Mucosa of descending colon (tissue), 3 donors: ENCODE data around the gene REEP3. TPM values are rescaled to one million over a fixed set of nuclear protein-coding genes. Genes with fewer than 3 reads are reported as not detected.
A peak's percentile ranks its signal among the peaks of the same experiment; 100 is the strongest.

Experiments used
- ATAC-seq: fragments of 200-7000 bp; cut with Tn5 transposase; one replicate; pipeline ENCODE4 v1.9.1; 2020; ENCODE audit warnings: mild to moderate bottlenecking, moderate library complexity
- DNase-seq, 3 donors: peaks; one replicate each; pipeline ENCODE4 v3.0.0-alpha.2; 2020
- H3K36me3 ChIP-seq: fragments of 200-600 bp; one replicate; pipeline ENCODE4 v1.8.0; 2021; ENCODE audit warnings: low read depth, mild to moderate bottlenecking
- H3K4me1 ChIP-seq: fragments of 200-600 bp; one replicate; pipeline ENCODE4 v1.8.0; 2021; ENCODE audit warnings: low read depth, mild to moderate bottlenecking
- H3K4me3 ChIP-seq: fragments of 200-600 bp; one replicate; pipeline ENCODE4 v1.8.0; 2021; ENCODE audit warnings: mild to moderate bottlenecking
- H3K9me3 ChIP-seq: fragments of 200-600 bp; one replicate; pipeline ENCODE4 v1.8.0; 2021; ENCODE audit warnings: mild to moderate bottlenecking
- CTCF ChIP-seq: fragments of 200-600 bp; IDR thresholded peaks from one replicate; pipeline ENCODE4 v1.8.0; 2022; ENCODE audit warnings: antibody characterized with exemption, mild to moderate bottlenecking
- intact Hi-C, 2 donors: fragments of 100-400 bp; cut with DNase I in 1 of 2; cut with micrococcal nuclease in 1 of 2; formaldehyde crosslinking; loops; one replicate each; pipeline versions ENCODE4 v1.11.0 to v1.11.1; 2022; cut with DNase I, micrococcal nuclease
- total RNA-seq, 3 donors: library from RNA; stranded (reverse); fragmentation: NEBNext Ultra II Directional in 2 of 3; extraction: Animal tissue kit (Norgen Biotek cat#: 25700) in 2 of 3; gene quantifications; one replicate each; pipeline versions ENCODE4 v1.2.1 to v1.2.4, GENCODE V29; 2021 to 2023
- donor health status: DM: no; HTN: no; CAD: no; lungs with moderate emphysema.
- donor health status: DM: no; HTN: no; CAD: no.
- donor health status: DM: no; HTN: yes; CAD: no.

REEP3 gene
- total RNA-seq, 3 donors from 2014 or later, result 42.1 to 61.2 (median 43.4) TPM

- ATAC-seq (peak; percentile 82), DNase-seq (peak; percentile 90 to 94 (median 92))
- peaks cover 23% of the 10 kb centered on the region for H3K4me1 ChIP-seq
- no peaks in the 10 kb centered on the region for H3K9me3 ChIP-seq
- H3K4me3 ChIP-seq, result peak overlapping the region; percentile 29
- no peak for TF ChIP-seq CTCF
- H3K36me3 ChIP-seq, result no peaks in the 10 kb centered on the region
- intact Hi-C loops, result no loop called here
Measured at GRCh38 chr10:63630085-63630930, 109.1 kb downstream of the REEP3 start.

GRCh38 chr10:63630931-63631680 lies 109.9 kb downstream of the REEP3 start:
- Histone ChIP-seq H3K36me3 (no peaks in the 10 kb centered on the region), H3K9me3 (no peaks in the 10 kb centered on the region), H3K4me3 (peak overlapping the region; percentile 29), H3K4me1 (peaks cover 23% of the 10 kb centered on the region)
- no peak for ATAC-seq
- intact Hi-C loops, result no loop called here
- DNase-seq, result no peak
- no peak for TF ChIP-seq CTCF

GRCh38 chr10:63631991-63632390 lies 110.8 kb downstream of the REEP3 start:
- peaks cover 23% of the 10 kb centered on the region for H3K4me1 ChIP-seq
- ATAC-seq (no peak), DNase-seq (no peak)
- TF ChIP-seq CTCF, result no peak
- H3K36me3 ChIP-seq, result no peaks in the 10 kb centered on the region
- H3K9me3 ChIP-seq, result no peaks in the 10 kb centered on the region
- intact Hi-C loops, result no loop called here
- no peak overlapping the region for H3K4me3 ChIP-seq

- Histone ChIP-seq H3K9me3 (no peaks in the 10 kb centered on the region), H3K36me3 (no peaks in the 10 kb centered on the region), H3K4me1 (peaks cover 18% of the 10 kb centered on the region), H3K4me3 (no peak overlapping the region)
- intact Hi-C loops, result no loop called here
- no peak for TF ChIP-seq CTCF
- ATAC-seq (no peak), DNase-seq (peak in 1 of 3 donors; percentile 41)
Measured at GRCh38 chr10:63633677-63634487, 112.7 kb downstream of the REEP3 start.

- intact Hi-C loops, result no loop called here
- ATAC-seq (no peak), DNase-seq (no peak)
- Histone ChIP-seq H3K4me3 (no peak overlapping the region), H3K4me1 (peaks cover 17% of the 10 kb centered on the region), H3K9me3 (no peaks in the 10 kb centered on the region), H3K36me3 (no peaks in the 10 kb centered on the region)
- TF ChIP-seq CTCF, result no peak
Measured at GRCh38 chr10:63634488-63635065, 113.4 kb downstream of the REEP3 start.
